Posterior vena cava (tissue), 2 donors: ENCODE measurements around the gene TSC22D2. TPM values are rescaled to one million over a fixed set of nuclear protein-coding genes. Genes with fewer than 3 reads are reported as not detected.

Source experiments
- DNase-seq: peaks from one replicate; pipeline ENCODE4 v3.0.0-alpha.2; 2020; ENCODE audit warnings: low spot score
- intact Hi-C, 2 donors: fragments of 100-400 bp; cut with DNase I; formaldehyde crosslinking; loops; one replicate each; pipeline versions ENCODE4 v1.14.1 to v1.14.2; 2022 to 2023
- long read RNA-seq, 2 donors: library from polyadenylated mRNA; unstranded; transcript quantifications; one replicate each; pipeline ENCODE4 v2.0.0, GENCODE V29; 2020 to 2021
- total RNA-seq, 2 donors: library from RNA; stranded (reverse); fragmentation: NEBNext Ultra II Directional; extraction: Animal tissue kit (Norgen Biotek cat#: 25700); gene quantifications; one replicate each; pipeline ENCODE4 v1.2.1, GENCODE V29; 2021
- donor health status: DM: yes; HTN: yes; CAD: no.
- donor health status: DM: yes; HTN: yes; CAD: no.

TSC22D2 gene
- total RNA-seq: 10 to 100 TPM; 41.8 to 68.1 TPM
- long read RNA-seq, donor 1, transcript TSC22D2-203 (3 exons, 2,093 nt): major isoform, 27 of 39 reads
- long read RNA-seq, donor 1, partial matches to known transcripts: 0 of 39 reads
- long read RNA-seq, donor 1, other reads (novel, unspliced or antisense): 11 of 39 reads
- long read RNA-seq, donor 2, full-length matches to known transcripts: 36 of 60 reads
- long read RNA-seq, donor 2, partial matches to known transcripts: 0 of 60 reads
- long read RNA-seq, donor 2, other reads (novel, unspliced or antisense): 24 of 60 reads

DNA sequence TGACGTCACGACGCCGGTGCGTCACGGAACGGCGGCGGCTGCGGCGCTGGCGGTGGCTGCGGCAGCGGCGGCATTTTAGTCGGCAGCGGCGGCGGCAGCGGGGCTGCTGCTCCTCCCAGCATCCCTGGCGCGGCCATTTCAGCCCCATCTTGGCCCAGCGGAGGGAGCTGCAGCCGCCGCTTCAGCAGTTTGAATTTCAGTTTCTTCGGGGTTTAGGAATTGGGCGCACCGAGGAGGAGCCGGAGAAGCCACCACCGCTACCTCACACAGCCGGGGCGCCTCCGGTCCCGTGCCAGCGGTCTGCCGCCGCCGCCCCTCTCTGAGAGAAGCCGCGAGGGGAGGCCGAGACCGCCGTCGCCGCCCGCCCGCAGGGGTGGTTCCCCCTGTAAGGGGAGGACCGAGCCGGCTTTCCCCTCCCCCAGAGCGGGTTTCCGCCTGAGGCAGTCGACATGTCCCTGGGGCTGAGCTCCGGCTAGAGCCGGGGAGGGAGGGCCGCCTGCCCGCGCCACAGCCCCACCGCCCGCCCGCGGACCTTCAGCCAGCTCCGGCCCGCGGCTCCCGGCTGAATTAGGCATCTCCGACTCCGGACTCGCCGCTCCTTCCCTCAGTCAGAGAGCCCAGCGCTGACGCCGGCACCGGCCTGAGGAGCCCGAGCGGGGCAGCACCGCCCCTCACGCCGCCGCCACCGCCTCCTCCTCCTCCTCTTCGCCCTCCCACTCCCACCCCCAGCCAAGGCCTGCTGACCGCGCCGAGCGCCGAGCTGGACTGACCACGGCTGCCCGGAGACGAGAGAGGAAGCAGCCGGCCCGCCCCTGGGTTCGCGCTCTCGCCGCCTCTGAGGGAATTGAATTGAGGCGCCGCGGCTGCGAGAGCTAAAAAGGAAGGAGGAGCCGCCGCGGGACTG, at the start of gene TSC22D2:
TSC22D2 (plus strand) TSS at position 78 of the 904 bp plus-strand sequence. CDS start 1,053 bp downstream, outside the sequence.
- peak; percentile 99 for DNase-seq
- intact Hi-C loops: no loop called here

GRCh38 chr3:150359381-150359780, 48.7 kb upstream of the TSC22D2 start:
- DNase-seq: no peak
- intact Hi-C loops: no loop called here

DNA sequence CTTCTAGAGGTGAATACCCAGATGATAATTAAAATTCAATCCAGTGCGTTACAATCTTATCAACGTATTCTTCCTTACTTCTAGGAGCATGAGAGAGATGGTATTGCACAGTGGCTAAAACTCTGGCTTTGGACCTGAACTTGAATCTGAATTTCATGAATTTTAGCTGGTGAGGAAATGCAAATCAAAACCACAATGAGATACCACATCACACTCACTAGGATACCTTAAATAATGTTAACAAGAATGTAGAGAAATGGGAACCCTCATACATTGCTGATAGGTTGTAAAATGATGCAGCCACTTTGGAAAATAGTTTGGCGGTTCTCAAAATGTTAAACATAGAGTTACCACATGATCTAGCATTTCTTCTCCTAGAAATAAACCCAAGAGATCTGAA, 47.1 kb upstream of the TSC22D2 start:
- no peak for DNase-seq
- intact Hi-C loops: no loop called here

- intact Hi-C loops: no loop called here
- no peak for DNase-seq
Measured at GRCh38 chr3:150362515-150363302, 45.4 kb upstream of the TSC22D2 start.

DNA sequence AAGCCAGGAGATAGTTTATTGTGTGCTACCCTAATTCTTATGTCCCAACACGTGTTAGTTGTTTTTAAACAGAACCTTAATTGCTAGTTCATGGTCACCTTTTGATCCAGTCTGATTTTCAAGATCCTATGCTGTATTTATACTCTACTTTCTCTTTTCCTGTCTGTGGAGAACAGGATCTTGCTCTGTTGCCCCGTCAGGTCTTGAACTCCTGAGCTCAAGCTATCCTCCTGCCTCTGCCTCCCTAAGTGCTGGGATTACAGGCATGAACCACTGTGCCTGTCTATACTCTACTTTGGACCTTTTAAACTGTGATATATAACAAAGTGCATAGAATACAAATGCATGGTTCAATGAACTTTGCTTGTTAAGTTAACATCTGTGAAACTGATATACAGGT, 44.7 kb upstream of the TSC22D2 start:
- intact Hi-C loops: no loop called here
- DNase-seq: no peak

- intact Hi-C loops: no loop called here
- DNase-seq: no peak
Measured at GRCh38 chr3:150365132-150365604, 42.9 kb upstream of the TSC22D2 start.

- intact Hi-C loops: no loop called here
- no peak for DNase-seq
Measured at GRCh38 chr3:150367757-150368156, 40.3 kb upstream of the TSC22D2 start.

GRCh38 chr3:150370122-150370602, 37.9 kb upstream of the TSC22D2 start:
- intact Hi-C loops: loop anchor here in 1 of 2 donors (2.0 to 10.0 kb wide), 3 partner anchors 41 to 495 kb away; no protein-coding TSS in a partner anchor
- no peak for DNase-seq

DNA sequence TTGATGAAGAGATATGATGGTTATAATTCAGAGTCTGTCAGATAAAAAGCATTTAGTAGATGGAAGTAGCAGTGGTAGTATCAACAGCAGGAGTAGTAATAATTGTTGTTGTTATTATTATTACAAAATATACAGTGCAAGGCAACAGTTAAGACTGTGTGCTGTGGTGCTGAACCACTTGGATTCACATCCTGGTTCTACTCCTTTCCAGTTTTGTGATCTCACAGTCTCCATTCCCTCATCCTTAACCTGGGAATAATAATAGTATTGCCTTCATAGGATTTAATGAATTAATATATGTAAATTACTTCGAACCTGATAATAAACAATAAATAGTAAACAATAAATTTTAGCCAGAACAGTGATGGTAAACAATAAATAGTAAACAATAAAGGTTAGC, 37.1 kb upstream of the TSC22D2 start:
- intact Hi-C loops: loop anchor here in 1 of 2 donors (2.0 to 10.0 kb wide), 3 partner anchors 40 to 494 kb away; no protein-coding TSS in a partner anchor
- DNase-seq: no peak

GRCh38 chr3:150371741-150372254, 36.3 kb upstream of the TSC22D2 start:
- intact Hi-C loops: loop anchor here in 1 of 2 donors (2.0 to 10.0 kb wide), 3 partner anchors 39 to 493 kb away; no protein-coding TSS in a partner anchor
- no peak for DNase-seq

GRCh38 chr3:150372320-150372719, 35.8 kb upstream of the TSC22D2 start:
- intact Hi-C loops: loop anchor here in 1 of 2 donors (10.0 kb wide), 2 partner anchors 138 to 492 kb away; no protein-coding TSS in a partner anchor
- no peak for DNase-seq

DNA sequence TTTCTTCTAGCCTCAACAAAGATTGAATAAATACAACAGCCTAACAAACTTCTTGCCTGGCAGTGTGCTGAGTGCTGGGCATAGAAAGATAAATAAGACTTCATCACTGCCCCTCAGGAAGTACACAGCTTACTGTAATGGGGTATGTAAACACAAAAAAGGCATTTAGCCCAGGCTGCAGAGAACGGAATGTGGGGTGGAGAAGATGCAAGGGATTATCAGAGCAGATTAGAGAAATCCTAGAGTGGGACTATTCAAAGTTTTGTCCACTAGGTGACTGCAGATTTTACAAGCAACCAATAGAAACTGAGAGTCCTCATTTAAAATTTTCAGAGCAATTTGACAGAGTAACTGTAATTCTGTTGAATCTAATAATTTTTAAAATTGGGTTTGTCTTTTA, 35.4 kb upstream of the TSC22D2 start:
- intact Hi-C loops: loop anchor here in 1 of 2 donors (10.0 kb wide), 2 partner anchors 138 to 492 kb away; no protein-coding TSS in a partner anchor
- DNase-seq: no peak

GRCh38 chr3:150373234-150373875, 34.7 kb upstream of the TSC22D2 start:
- no peak for DNase-seq
- intact Hi-C loops: loop anchor here in 1 of 2 donors (10.0 kb wide), 2 partner anchors 139 to 491 kb away; no protein-coding TSS in a partner anchor

- intact Hi-C loops: loop anchor here in 1 of 2 donors (10.0 kb wide), 2 partner anchors 140 to 490 kb away; no protein-coding TSS in a partner anchor
- DNase-seq: no peak
Measured at GRCh38 chr3:150374975-150375374, 33.1 kb upstream of the TSC22D2 start.

GRCh38 chr3:150376001-150376848, 31.9 kb upstream of the TSC22D2 start:
- DNase-seq: no peak
- intact Hi-C loops: loop anchor here in 1 of 2 donors (10.0 kb wide), 2 partner anchors 141 to 489 kb away; no protein-coding TSS in a partner anchor

- intact Hi-C loops: loop anchor here in 1 of 2 donors (10.0 kb wide), 2 partner anchors 143 to 487 kb away; no protein-coding TSS in a partner anchor
- DNase-seq: no peak
Measured at GRCh38 chr3:150377601-150378300, 30.3 kb upstream of the TSC22D2 start.
